LHCN-M2 (cell line): Measurements from ENCODE around the gene JSRP1. TPM values are rescaled to one million over a fixed set of nuclear protein-coding genes. Genes with fewer than 3 reads are reported as not detected.
A peak's percentile ranks its signal among the peaks of the same experiment; 100 is the strongest.

Experiments used
- DNase-seq: peaks from one replicate; pipeline ENCODE4 v3.0.0-alpha.2; 2012; ENCODE audit warnings: low read depth
- polyA plus RNA-seq: library from polyadenylated mRNA; unstranded; fragments of >200 nt; gene quantifications from one replicate; pipeline ENCODE4 v1.2.1, GENCODE V29; 2012; ENCODE audit warnings: missing spikeins
- total RNA-seq: library from RNA; depleted of rRNA; stranded (reverse); fragments of >200 nt; gene quantifications from 2 replicates; pipeline ENCODE4 v1.2.3, GENCODE V29; 2014; rRNA removed

JSRP1 gene, protein sequence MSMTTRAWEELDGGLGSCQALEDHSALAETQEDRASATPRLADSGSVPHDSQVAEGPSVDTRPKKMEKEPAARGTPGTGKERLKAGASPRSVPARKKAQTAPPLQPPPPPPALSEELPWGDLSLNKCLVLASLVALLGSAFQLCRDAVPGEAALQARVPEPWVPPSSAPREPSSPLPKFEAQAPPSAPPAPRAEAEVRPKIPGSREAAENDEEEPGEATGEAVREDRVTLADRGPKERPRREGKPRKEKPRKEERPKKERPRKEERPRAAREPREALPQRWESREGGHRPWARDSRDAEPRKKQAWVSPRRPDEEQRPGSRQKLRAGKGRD
- total RNA-seq, result 219 TPM in 2 replicates
- polyA plus RNA-seq, result 44.9 TPM

GRCh38 chr19:2255982-2256685 is at the start of gene JSRP1:
JSRP1 (minus strand) TSS chr19:2256417; CDS start chr19:2255314, 1,103 bp downstream.
- DNase-seq, result peak; percentile 97

- no peak for DNase-seq
Measured at GRCh38 chr19:2305452-2306280, 49.4 kb upstream of the JSRP1 start.

- DNase-seq, result no peak
Measured at GRCh38 chr19:2303211-2303798, 47.1 kb upstream of the JSRP1 start.

- DNase-seq, result no peak
Measured at GRCh38 chr19:2302319-2303210, 46.3 kb upstream of the JSRP1 start.

- DNase-seq, result no peak
Measured at GRCh38 chr19:2300533-2300932, 44.3 kb upstream of the JSRP1 start.

- DNase-seq, result no peak
Measured at GRCh38 chr19:2296141-2296540, 39.9 kb upstream of the JSRP1 start.

- no peak for DNase-seq
Measured at GRCh38 chr19:2294687-2295335, 38.6 kb upstream of the JSRP1 start.

DNA sequence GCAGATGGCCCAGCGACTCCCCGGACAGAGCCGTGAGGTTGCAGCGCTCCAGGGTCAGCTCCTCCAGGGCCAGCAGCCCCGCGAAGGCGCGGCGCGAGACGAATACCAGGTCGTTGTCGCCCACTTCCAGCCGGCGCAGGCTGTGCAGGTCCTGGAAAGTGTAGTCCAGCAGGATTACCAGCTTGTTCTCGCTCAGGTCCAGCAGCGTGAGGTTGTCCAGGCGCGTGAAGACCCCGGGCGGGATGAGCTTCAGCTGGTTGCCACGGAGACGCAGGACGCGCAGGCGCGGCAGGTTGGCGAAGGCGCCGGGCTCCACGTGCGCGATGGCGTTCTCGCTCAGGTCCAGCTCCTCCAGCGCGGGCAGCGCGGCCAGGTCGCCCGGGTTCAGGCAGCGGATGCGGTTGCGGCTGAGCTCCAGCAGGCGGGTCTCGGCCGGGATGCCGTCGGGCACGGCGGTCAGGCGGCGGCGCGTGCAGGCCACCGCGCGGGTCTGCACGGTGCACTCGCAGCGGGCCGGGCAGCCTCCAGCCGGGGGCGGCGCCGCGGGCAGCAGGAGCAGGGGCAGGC is 35.1 kb upstream of the JSRP1 start:
- DNase-seq, result no peak

DNA sequence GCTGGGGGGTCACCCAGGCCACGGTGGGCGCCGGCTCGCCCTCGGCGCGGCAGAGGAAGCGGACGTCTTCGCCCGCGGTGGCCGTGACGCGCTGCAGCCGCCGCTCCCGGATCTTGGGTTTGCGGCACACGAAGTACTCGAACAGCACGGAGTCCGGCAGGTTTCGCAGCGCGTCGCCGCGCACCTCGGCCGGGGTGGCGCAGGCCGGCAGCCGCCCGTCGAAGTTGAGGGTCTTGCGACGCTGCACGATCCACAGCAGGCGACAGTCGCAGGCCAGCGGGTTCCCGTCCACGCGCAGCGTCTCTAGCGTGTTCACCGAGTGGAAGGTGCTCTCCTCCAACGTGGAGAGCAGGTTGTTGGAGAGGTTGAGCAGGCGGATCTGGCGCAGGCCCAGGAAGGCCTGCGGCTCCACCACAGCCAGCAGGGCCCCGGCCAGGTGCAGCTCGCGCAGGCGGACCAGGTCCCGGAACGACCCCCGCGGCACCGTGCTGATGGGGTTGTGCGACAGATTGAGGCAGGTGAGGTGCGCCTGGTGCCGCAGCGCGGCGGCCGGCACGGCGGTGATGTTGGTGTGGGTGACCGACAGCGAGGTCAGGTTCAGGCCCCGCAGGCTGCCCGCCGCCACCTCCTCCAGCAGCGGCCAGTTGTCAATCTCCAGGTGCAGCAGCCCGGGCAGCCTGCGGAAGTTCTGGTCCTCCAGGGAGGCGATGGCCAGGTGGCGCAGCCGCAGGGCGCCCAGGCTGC is 34.4 kb upstream of the JSRP1 start:
- DNase-seq, result no peak

- DNase-seq, result no peak
Measured at GRCh38 chr19:2289714-2290435, 33.7 kb upstream of the JSRP1 start.

- DNase-seq, result no peak
Measured at GRCh38 chr19:2288818-2289713, 32.8 kb upstream of the JSRP1 start.

- no peak for DNase-seq
Measured at GRCh38 chr19:2288338-2288817, 32.2 kb upstream of the JSRP1 start.

GRCh38 chr19:2287585-2288337 is 31.5 kb upstream of the JSRP1 start:
- DNase-seq, result no peak

GRCh38 chr19:2286402-2287140 is 30.4 kb upstream of the JSRP1 start:
- no peak for DNase-seq

DNA sequence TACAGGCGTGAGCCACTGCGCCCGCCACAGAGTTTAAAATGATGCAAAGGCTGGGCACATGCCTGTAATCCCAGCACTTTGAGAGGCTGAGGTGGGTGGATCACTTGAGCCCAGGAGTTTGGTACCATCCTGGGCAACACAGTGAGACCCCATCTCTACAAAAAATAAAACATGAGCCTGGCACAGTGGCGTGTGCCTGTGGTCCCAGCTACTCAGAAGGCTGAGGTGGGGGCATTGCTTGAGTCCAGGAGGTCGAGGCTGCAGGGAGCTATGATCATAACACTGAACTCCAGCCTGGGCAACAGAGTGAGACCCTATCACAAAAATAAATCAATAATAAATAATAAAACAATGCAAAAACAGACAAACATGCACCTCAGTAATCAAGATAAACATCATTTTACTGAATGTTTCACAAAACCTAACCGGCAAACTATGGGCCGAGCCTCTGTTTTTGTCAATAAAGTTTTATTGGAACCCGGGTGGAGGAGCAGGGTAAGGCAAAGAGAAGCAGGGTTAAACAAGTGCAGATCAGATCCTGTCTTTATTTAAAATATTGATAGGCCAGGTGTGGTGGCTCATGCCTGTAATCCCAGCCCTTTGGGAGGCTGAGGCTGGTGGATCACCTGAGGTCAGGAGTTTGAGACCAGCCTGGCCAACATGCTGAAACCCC is 27.8 kb upstream of the JSRP1 start:
- no peak for DNase-seq
